Measurements from ENCODE around the gene SERPINB1.

Gene SERPINB1

DNA sequence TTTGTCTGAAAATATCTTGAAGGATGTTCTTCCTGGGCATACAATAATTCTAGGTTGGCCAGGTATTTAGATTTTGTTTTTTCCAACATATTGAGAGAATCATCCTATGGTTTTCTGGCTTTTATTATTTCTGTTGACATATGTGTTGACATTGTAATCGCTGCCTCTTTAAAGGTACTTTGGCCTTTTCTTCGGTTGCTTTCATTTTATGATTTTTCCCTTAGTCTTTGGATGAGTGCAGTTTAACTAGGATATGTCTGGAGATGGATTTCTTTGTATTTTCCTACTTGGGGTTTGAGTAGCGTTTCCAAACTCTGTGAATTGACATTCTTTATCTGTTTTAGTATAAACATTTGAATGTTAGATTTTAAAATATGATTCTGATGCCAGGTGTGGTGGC, 11.5 kb downstream of the SERPINB1 start:
- CTCF ChIA-PET: interaction anchor here (0.6 kb wide), 2 partner anchors 16 to 79 kb away, joined by 3 to 4 read pairs; no protein-coding TSS in a partner anchor
- POLR2A ChIA-PET: no interaction called here
- TF ChIP-seq, protein P1, sequence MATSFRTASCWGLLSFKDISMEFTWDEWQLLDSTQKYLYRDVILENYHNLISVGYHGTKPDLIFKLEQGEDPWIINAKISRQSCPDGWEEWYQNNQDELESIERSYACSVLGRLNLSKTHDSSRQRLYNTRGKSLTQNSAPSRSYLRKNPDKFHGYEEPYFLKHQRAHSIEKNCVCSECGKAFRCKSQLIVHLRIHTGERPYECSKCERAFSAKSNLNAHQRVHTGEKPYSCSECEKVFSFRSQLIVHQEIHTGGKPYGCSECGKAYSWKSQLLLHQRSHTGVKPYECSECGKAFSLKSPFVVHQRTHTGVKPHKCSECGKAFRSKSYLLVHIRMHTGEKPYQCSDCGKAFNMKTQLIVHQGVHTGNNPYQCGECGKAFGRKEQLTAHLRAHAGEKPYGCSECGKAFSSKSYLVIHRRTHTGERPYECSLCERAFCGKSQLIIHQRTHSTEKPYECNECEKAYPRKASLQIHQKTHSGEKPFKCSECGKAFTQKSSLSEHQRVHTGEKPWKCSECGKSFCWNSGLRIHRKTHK (tag by site-specific recombination; IDR thresholded peaks at IDR 0.05): no peak
- TF ChIP-seq ZNF155 (tag by site-specific recombination; IDR thresholded peaks at IDR 0.05) (no peak), ZNF548 (tag by site-specific recombination; IDR thresholded peaks at IDR 0.05) (no peak), ZBTB17 (tag by site-specific recombination; IDR thresholded peaks at IDR 0.05) (no peak), ZNF629 (tag by site-specific recombination; IDR thresholded peaks at IDR 0.05) (no peak), ZNF214 (tag by site-specific recombination; IDR thresholded peaks at IDR 0.05; ENCODE audit: borderline replicate concordance) (no peak), ZNF529 (tag by site-specific recombination; IDR thresholded peaks at IDR 0.05; ENCODE audit: insufficient replicate concordance) (no peak), KLF8 (tag by site-specific recombination; IDR thresholded peaks at IDR 0.05) (no peak), ZNF138 (tag by site-specific recombination; IDR thresholded peaks at IDR 0.05; ENCODE audit: borderline replicate concordance) (no peak), MYNN (tag by site-specific recombination; IDR thresholded peaks at IDR 0.05; ENCODE audit: borderline replicate concordance) (no peak), ZNF558 (tag by site-specific recombination; IDR thresholded peaks at IDR 0.05) (no peak), ZNF324 (tag by site-specific recombination; IDR thresholded peaks at IDR 0.05) (no peak)
- TF ChIP-seq, protein P2, sequence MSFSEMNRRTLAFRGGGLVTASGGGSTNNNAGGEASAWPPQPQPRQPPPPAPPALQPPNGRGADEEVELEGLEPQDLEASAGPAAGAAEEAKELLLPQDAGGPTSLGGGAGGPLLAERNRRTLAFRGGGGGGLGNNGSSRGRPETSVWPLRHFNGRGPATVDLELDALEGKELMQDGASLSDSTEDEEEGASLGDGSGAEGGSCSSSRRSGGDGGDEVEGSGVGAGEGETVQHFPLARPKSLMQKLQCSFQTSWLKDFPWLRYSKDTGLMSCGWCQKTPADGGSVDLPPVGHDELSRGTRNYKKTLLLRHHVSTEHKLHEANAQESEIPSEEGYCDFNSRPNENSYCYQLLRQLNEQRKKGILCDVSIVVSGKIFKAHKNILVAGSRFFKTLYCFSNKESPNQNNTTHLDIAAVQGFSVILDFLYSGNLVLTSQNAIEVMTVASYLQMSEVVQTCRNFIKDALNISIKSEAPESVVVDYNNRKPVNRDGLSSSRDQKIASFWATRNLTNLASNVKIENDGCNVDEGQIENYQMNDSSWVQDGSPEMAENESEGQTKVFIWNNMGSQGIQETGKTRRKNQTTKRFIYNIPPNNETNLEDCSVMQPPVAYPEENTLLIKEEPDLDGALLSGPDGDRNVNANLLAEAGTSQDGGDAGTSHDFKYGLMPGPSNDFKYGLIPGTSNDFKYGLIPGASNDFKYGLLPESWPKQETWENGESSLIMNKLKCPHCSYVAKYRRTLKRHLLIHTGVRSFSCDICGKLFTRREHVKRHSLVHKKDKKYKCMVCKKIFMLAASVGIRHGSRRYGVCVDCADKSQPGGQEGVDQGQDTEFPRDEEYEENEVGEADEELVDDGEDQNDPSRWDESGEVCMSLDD (tag by site-specific recombination; IDR thresholded peaks at IDR 0.05): no peak
- TF ChIP-seq, protein P3, sequence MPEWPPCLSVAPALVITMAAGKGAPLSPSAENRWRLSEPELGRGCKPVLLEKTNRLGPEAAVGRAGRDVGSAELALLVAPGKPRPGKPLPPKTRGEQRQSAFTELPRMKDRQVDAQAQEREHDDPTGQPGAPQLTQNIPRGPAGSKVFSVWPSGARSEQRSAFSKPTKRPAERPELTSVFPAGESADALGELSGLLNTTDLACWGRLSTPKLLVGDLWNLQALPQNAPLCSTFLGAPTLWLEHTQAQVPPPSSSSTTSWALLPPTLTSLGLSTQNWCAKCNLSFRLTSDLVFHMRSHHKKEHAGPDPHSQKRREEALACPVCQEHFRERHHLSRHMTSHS (tag by site-specific recombination; IDR thresholded peaks at IDR 0.05): no peak

DNA sequence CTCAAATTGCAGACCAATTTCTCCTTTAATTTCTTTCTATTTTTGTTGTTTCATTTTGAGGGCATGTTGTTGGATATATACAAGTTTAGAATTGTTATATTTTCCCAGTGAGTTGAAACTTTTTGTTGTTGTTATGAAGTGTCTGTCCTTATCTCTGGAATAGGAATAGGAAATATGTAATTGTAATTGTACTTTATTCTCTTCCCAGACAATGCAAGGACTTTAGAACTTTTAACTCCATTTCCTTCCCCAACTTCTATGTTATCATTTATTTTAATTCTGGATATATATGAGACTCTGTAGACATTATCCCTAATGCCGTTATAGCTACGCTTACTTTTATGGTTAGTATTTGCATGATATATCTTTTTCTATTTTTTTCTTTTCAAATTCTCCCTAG, 12.4 kb downstream of the SERPINB1 start:
- CTCF ChIA-PET: interaction anchor here (0.6 kb wide), 3 partner anchors 17 to 80 kb away, joined by 3 to 7 read pairs (median 4); no protein-coding TSS in a partner anchor
- H3K36me3 ChIP-seq (ENCODE audit: control insufficient read depth in 2 of 2, insufficient read depth in 1 of 2, low read length in 2 of 2): peaks cover under 1 to 8% of the 10 kb centered on the region in 2 experiments; a peak in 2 of 3 replicates
- no peak overlapping the region for H3K27ac ChIP-seq (ENCODE audit: extremely low read depth, low read depth, low read length)
- no peak overlapping the region for H3K4me3 ChIP-seq (ENCODE audit: low read depth, low read length)
- POLR2A ChIA-PET: no interaction called here
- H3K9me3 ChIP-seq (ENCODE audit: control insufficient read depth, insufficient read depth, low read depth, low read length): no peaks in the 10 kb centered on the region
- no peaks in the 10 kb centered on the region for H3K4me1 ChIP-seq (ENCODE audit: control insufficient read depth, insufficient read depth, low read length)
- no peak for TF ChIP-seq ZNF501 (tag by site-specific recombination; IDR thresholded peaks at IDR 0.05)
- TF ChIP-seq ZNF133 (tag by site-specific recombination; IDR thresholded peaks at IDR 0.05): no peak
- no peak for TF ChIP-seq MEIS1 (CRISPR knock-in tag; IDR thresholded peaks at IDR 0.05; ENCODE audit: borderline replicate concordance)
- TF ChIP-seq, protein P4, sequence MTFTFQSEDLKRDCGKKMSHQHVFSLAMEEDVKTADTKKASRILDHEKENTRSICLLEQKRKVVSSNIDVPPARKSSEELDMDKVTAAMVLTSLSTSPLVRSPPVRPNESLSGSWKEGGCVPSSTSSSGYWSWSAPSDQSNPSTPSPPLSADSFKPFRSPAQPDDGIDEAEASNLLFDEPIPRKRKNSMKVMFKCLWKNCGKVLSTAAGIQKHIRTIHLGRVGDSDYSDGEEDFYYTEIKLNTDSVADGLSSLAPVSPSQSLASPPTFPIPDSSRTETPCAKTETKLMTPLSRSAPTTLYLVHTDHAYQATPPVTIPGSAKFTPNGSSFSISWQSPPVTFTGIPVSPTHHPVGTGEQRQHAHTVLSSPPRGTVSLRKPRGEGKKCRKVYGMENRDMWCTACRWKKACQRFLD (tag by site-specific recombination; IDR thresholded peaks at IDR 0.05): no peak
- no peak for TF ChIP-seq ZNF426 (tag by site-specific recombination; IDR thresholded peaks at IDR 0.05)
- TF ChIP-seq HOXC10 (CRISPR knock-in tag; IDR thresholded peaks at IDR 0.05): no peak
- TF ChIP-seq, protein P3 (tag by site-specific recombination; IDR thresholded peaks at IDR 0.05): no peak
- TF ChIP-seq, protein P5, sequence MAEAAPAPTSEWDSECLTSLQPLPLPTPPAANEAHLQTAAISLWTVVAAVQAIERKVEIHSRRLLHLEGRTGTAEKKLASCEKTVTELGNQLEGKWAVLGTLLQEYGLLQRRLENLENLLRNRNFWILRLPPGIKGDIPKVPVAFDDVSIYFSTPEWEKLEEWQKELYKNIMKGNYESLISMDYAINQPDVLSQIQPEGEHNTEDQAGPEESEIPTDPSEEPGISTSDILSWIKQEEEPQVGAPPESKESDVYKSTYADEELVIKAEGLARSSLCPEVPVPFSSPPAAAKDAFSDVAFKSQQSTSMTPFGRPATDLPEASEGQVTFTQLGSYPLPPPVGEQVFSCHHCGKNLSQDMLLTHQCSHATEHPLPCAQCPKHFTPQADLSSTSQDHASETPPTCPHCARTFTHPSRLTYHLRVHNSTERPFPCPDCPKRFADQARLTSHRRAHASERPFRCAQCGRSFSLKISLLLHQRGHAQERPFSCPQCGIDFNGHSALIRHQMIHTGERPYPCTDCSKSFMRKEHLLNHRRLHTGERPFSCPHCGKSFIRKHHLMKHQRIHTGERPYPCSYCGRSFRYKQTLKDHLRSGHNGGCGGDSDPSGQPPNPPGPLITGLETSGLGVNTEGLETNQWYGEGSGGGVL (tag by site-specific recombination; IDR thresholded peaks at IDR 0.05): no peak
- TF ChIP-seq ZBTB17 (tag by site-specific recombination; IDR thresholded peaks at IDR 0.05): no peak
- no peak for TF ChIP-seq ZXDB (tag by site-specific recombination; IDR thresholded peaks at IDR 0.05)

More for the DNA sequence above, 11.5 kb downstream of the SERPINB1 start:
- Histone ChIP-seq H3K4me1 (ENCODE audit: control insufficient read depth, insufficient read depth, low read length) (no peaks in the 10 kb centered on the region), H3K36me3 (ENCODE audit: control insufficient read depth in 2 of 2, insufficient read depth in 1 of 2, low read length in 2 of 2) (peaks cover 4 to 16% of the 10 kb centered on the region in 2 experiments; a peak in 2 of 3 replicates), H3K9me3 (ENCODE audit: control insufficient read depth, insufficient read depth, low read depth, low read length) (no peaks in the 10 kb centered on the region), H3K27ac (ENCODE audit: extremely low read depth, low read depth, low read length) (no peak overlapping the region), H3K4me3 (ENCODE audit: low read depth, low read length) (no peak overlapping the region)
